Naive thymus-derived CD8-positive, alpha-beta T cell (primary cell): ENCODE results near the gene MALT1. TPM values are rescaled to one million over a fixed set of nuclear protein-coding genes. Genes with fewer than 3 reads are reported as not detected.

Source experiments
- ATAC-seq, 2 donors: fragments of 150-1000 bp; cut with Tn5 transposase in 1 of 2; sonication (Bioruptor Pico), chemical (Tn5 transposase) in 1 of 2; 1 replicate in 1 of 2; 2 replicates in 1 of 2; pipeline ENCODE4 v1.10.0; 2021; ENCODE audit warnings: mild to moderate bottlenecking in 2 of 2, moderate library complexity in 2 of 2
- POLR2A ChIA-PET: fragments of 350-600 bp; sonication (Branson Sonifier 250); formaldehyde crosslinking; loops from one replicate; lab custom pipeline; 2021; ENCODE audit warnings: antibody characterized with exemption; lab: Charles Lee
- DNase-seq, 10 donors: peaks; one replicate each; pipeline versions ENCODE4 v3.0.0 to v3.0.0-alpha.2; 2020 to 2022
- H3K27ac Mint-ChIP-seq, 10 donors: one replicate each; pipeline ENCODE4 v1.8.0; 2020 to 2022; ENCODE audit warnings: mild to moderate bottlenecking in 10 of 10, mixed read lengths in 10 of 10, moderate library complexity in 4 of 10, inconsistent platforms in 1 of 10
- H3K27me3 Mint-ChIP-seq, 5 donors: one replicate each; pipeline ENCODE4 v1.8.0; 2021 to 2022; ENCODE audit warnings: mixed read lengths in 5 of 5
- H3K36me3 Mint-ChIP-seq, 3 donors: one replicate each; pipeline ENCODE4 v1.8.0; 2020 to 2022; ENCODE audit warnings: mixed read lengths in 3 of 3, mild to moderate bottlenecking in 2 of 3, inconsistent platforms in 1 of 3
- H3K4me1 Mint-ChIP-seq, 4 donors: one replicate each; pipeline ENCODE4 v1.8.0; 2021 to 2022; ENCODE audit warnings: mixed read lengths in 4 of 4
- H3K4me3 Mint-ChIP-seq, 10 donors: one replicate each; pipeline ENCODE4 v1.8.0; 2020 to 2022; ENCODE audit warnings: mild to moderate bottlenecking in 10 of 10, mixed read lengths in 10 of 10, moderate library complexity in 6 of 10, inconsistent platforms in 1 of 10
- H3K9me3 Mint-ChIP-seq, 9 donors: one replicate each; pipeline ENCODE4 v1.8.0; 2020 to 2022; ENCODE audit warnings: mixed read lengths in 9 of 9, mild to moderate bottlenecking in 3 of 9, inconsistent platforms in 1 of 9, moderate library complexity in 1 of 9
- polyA plus RNA-seq, 3 donors: library from polyadenylated mRNA; unstranded; fragments of 300-500 nt; fragmentation: Illumina TruSeq; gene quantifications; one replicate each; pipeline ENCODE4 v1.2.3, GENCODE V29; 2021
- total RNA-seq, 8 experiments: library from RNA in 2 of 8; stranded (reverse) in 2 of 8; gene quantifications; one replicate each; pipeline ENCODE4 v1.2.3 and lab custom pipeline; 2021 to 2026

Gene MALT1
- total and polyA plus RNA-seq, 5 experiments from 2014 or later = 24.7 to 78.6 (median 37.1) TPM

DNA sequence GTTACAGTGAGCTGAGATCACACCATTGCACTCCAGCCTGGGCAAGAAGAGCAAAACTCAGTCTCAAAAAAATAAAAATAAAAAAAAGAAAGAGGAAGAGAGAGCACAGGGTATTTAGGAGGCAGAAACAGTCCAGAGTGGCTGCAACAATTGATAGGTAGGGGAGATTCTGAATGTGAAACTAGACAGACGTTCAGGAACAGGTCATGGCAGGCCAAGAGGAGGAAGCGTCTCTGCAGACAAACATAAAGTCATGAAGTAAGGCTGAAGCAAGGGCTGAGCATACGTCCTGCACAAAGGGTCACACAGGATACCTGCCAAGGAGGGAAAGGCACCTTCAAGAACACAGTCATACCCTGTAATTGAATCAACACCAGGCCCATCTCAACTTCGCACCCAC, 129.3 kb downstream of the MALT1 start:
- H3K9me3 Mint-ChIP-seq = peaks cover 0 to 8% (median 2%) of the 10 kb centered on the region in 9 donors
- peaks cover 0 to 12% (median 0%) of the 10 kb centered on the region in 3 donors for H3K36me3 Mint-ChIP-seq
- peaks cover 0 to 4% (median 1%) of the 10 kb centered on the region in 4 donors for H3K4me1 Mint-ChIP-seq
- no peak for ATAC-seq
- no peak for DNase-seq
- POLR2A ChIA-PET = no interaction called here
- peaks cover 9 to 37% (median 24%) of the 10 kb centered on the region in 5 donors for H3K27me3 Mint-ChIP-seq
- peak overlapping the region in 1 of 10 donors; percentile 10 for H3K27ac Mint-ChIP-seq
- no peak overlapping the region for H3K4me3 Mint-ChIP-seq

DNA sequence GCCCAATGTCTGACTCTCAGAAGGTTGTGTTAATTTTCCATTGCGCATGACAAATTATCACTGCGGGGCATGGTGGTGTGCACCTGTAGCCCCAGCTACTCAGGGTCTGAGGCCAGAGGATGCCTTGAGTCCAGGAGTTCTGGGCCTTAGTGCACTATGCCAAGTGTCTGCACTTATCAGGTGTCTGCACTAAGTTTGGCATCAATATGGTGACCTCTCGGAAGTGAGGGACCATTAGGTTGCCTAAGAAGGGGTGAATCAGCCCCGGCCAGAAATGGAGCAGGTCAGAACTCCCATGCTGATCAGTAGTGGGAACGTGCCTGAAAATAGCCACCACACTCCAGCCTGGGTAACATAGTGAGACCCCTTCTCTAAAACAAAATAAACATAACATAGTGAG, 131.7 kb downstream of the MALT1 start:
- POLR2A ChIA-PET = no interaction called here
- Mint-ChIP-seq H3K27ac (no peak overlapping the region), H3K4me3 (no peak overlapping the region), H3K4me1 (peaks cover 0 to 4% (median 1%) of the 10 kb centered on the region in 4 donors), H3K9me3 (peaks cover 0 to 8% (median 2%) of the 10 kb centered on the region in 9 donors), H3K36me3 (peaks cover 0 to 12% (median 0%) of the 10 kb centered on the region in 3 donors), H3K27me3 (peaks cover 14 to 58% (median 34%) of the 10 kb centered on the region in 5 donors)
- no peak for ATAC-seq
- DNase-seq = no peak

DNA sequence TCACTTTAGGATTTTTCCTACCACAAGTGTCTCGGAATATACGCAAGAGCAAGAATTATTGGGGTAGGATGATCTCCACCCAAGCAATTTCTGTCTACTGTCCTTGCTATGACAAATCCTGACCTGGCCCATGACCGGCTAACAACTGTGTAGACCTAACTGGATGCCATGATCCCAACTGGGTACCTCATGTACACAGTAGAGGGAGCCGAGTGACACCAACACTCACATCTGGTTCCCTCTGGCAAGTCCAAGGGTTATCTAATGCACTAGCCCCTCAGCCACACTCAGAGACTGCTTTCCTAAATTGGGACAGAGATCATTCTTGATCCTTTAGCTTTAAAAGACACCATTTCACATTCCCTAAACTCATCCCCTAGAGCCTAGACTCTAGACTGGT, 132.7 kb downstream of the MALT1 start:
- Mint-ChIP-seq H3K27ac (no peak overlapping the region), H3K9me3 (peaks cover 0 to 8% (median 2%) of the 10 kb centered on the region in 9 donors), H3K4me3 (no peak overlapping the region), H3K36me3 (peaks cover 0 to 12% (median 0%) of the 10 kb centered on the region in 3 donors), H3K4me1 (peaks cover 0 to 4% (median 1%) of the 10 kb centered on the region in 4 donors), H3K27me3 (peaks cover 17 to 68% (median 41%) of the 10 kb centered on the region in 5 donors)
- POLR2A ChIA-PET = no interaction called here
- DNase-seq = no peak
- no peak for ATAC-seq

Other genes starting within 250 kb of the MALT1 start
- under 1 TPM in 1 of 2 experiments, not detected in 1; 0.05 TPM for gene ALPK2, start 42.4 kb upstream of the MALT1 start, total RNA-seq
- gene ALPK2, start 42.4 kb upstream of the MALT1 start, polyA plus RNA-seq = not detected
- 1 to 10 TPM; 6.6 to 7.8 TPM for gene ZNF532, start 193.4 kb downstream of the MALT1 start, total RNA-seq
- gene ZNF532, start 193.4 kb downstream of the MALT1 start, polyA plus RNA-seq = under 1 TPM in 2 of 3 donors, not detected in 1; 0.07 to 0.98 TPM